Heart left ventricle (tissue), 16 donors: ENCODE data around the gene TOGARAM1. TPM values are rescaled to one million over a fixed set of nuclear protein-coding genes. Genes with fewer than 3 reads are reported as not detected.

Experiments
- ATAC-seq, 4 donors: fragments of 200-7000 bp; cut with Tn5 transposase; one replicate each; pipeline ENCODE4 v1.9.1; 2020 to 2022; ENCODE audit warnings: moderate library complexity in 4 of 4, mild to moderate bottlenecking in 3 of 4, moderate number of reproducible peaks in 1 of 4
- DNase-seq, 5 donors: peaks; one replicate each; pipeline ENCODE4 v3.0.0-alpha.2; 2020
- H3K27ac ChIP-seq, 12 donors: fragments of 200-600 bp; sonication (generic) in 4 of 12; one replicate each; pipeline versions ENCODE4 v1.5.0 to v1.8.0; 2016 to 2022; ENCODE audit warnings: mild to moderate bottlenecking in 2 of 12
- H3K27me3 ChIP-seq, 9 donors: fragments of 200-600 bp; sonication (generic) in 2 of 9; one replicate each; pipeline versions ENCODE4 v1.5.1 to v1.8.0; 2016 to 2022; ENCODE audit warnings: mild to moderate bottlenecking in 3 of 9
- H3K36me3 ChIP-seq, 9 donors: fragments of 200-600 bp; sonication (generic) in 2 of 9; one replicate each; pipeline versions ENCODE4 v1.5.0 to v1.8.0; 2018 to 2022; ENCODE audit warnings: mild to moderate bottlenecking in 2 of 9
- H3K4me1 ChIP-seq, 12 donors: fragments of 200-600 bp; sonication (generic) in 4 of 12; one replicate each; pipeline versions ENCODE4 v1.5.0 to v1.8.0; 2016 to 2022; ENCODE audit warnings: mild to moderate bottlenecking in 3 of 12
- H3K4me3 ChIP-seq, 12 donors: fragments of 200-600 bp; sonication (generic) in 4 of 12; one replicate each; pipeline versions ENCODE4 v1.5.0 to v1.8.0; 2017 to 2022; ENCODE audit warnings: mild to moderate bottlenecking in 9 of 12, moderate library complexity in 4 of 12
- H3K9me3 ChIP-seq, 12 donors: fragments of 200-600 bp; sonication (generic) in 4 of 12; one replicate each; pipeline versions ENCODE4 v1.5.0 to v1.8.0; 2016 to 2022; ENCODE audit warnings: mild to moderate bottlenecking in 1 of 12
- POLR2A ChIP-seq, 2 donors: fragments of 450-650 bp; IDR thresholded peaks; one replicate each; pipeline ENCODE4 v1.6.1; 2017; ENCODE audit warnings: antibody characterized with exemption in 2 of 2, mild to moderate bottlenecking in 2 of 2, moderate library complexity in 2 of 2
- whole genome bisulfite sequencing, 4 donors: extraction: QIAGEN DNeasy Blood & Tissue Kit in 2 of 4; methylation state at CpG; one replicate each; pipeline versions ENCODE4 v1.1.5 to v1.1.7; 2013 to 2018; 5-methylcytosine and 5-hydroxymethylcytosine counted together
- intact Hi-C, 10 donors: fragments of 100-400 bp; cut with DNase I; formaldehyde crosslinking; loops; one replicate each; pipeline versions ENCODE4 v1.11.1 to v1.14.2; 2022
- polyA plus RNA-seq, 2 donors: library from polyadenylated mRNA; stranded (reverse); fragments of 200-250 nt; gene quantifications; one replicate each; pipeline ENCODE4 v1.2.3, GENCODE V29; 2013
- total RNA-seq, 9 donors: library from RNA; depleted of rRNA in 2 of 9; stranded (reverse); fragments of >200 nt in 2 of 9; fragmentation: NEBNext Ultra II Directional in 3 of 9; extraction: Animal tissue kit (Norgen Biotek cat#: 25700) in 3 of 9; gene quantifications; one replicate each; pipeline versions ENCODE4 v1.1.0 to v1.2.4, GENCODE V29; 2016 to 2023
- TF ChIP-seq, protein P1 (sequence below), 12 donors: fragments of 200-600 bp; sonication (generic) in 4 of 12; IDR thresholded peaks; one replicate each; pipeline versions ENCODE4 v1.5.0 to v1.8.0; 2018 to 2022; ENCODE audit warnings: antibody characterized with exemption in 12 of 12, mild to moderate bottlenecking in 5 of 12
- donor health status: ischemic (EF 13 %, LVEDD 7.1; RV severe dilation, severe dysfunction).
- donor health status: healthy with polysubstance abuse.
- donor health status: DM: no; HTN: yes; CAD: no.
- donor health status: DM: no; HTN: no; CAD: no.
- donor health status: ischemic (EF 25% LVEDD 6.9; RV normal size, moderate dysfunction).
- donor health status: ischemic (EF 25% LVEDD 5.7; RV mildly dilated, moderate dysfunction).
- donor health status: healthy.
- donor health status: DM: yes; HTN: yes; CAD: no.
- donor health status: ischemic (EF 35%, LVEDD 5.7; RV mildly dilated, moderate dysfunction).
- donor health status: nonischemic (EF 11% LVEDD 7.7; RV severe dilation, severe dysfunction).
- donor health status: DM: yes; HTN: yes; CAD: no.
- donor health status: PGD.
- donor health status: ischemic (EF 29% LVEDD 5.4; RV normal size, mild dysfunction).
- donor health status: nonischemic (EF 23%, LVEDD 6.1; RV moderate dilation, normal function).

The TOGARAM1 gene
- total and polyA plus RNA-seq, 11 donors, result 2.7 to 24.0 (median 18.4) TPM

DNA sequence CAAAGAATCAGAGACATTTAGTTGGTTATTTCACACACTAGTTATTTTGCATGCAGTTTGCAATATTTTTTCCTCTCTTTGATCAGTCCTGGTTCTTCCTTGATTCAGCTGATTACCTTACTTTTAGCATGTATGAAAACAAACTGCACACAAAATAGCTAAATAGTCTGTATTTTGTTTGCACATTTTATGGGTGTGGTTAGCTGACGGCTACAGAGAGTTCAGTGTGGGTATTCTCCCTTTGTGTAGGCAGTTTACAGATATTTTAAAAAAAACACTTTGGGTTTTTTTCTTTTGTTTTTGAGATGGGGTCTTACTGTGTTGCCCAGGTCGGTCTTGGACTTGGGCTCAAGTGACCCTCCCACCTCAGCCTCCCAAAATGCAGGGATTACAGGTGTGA, 28.5 kb downstream of the TOGARAM1 start:
- WGBS, 4 donors, result 82 to 89% (median 85%) methylated on average over 2 of the region's 2 CpGs

DNA sequence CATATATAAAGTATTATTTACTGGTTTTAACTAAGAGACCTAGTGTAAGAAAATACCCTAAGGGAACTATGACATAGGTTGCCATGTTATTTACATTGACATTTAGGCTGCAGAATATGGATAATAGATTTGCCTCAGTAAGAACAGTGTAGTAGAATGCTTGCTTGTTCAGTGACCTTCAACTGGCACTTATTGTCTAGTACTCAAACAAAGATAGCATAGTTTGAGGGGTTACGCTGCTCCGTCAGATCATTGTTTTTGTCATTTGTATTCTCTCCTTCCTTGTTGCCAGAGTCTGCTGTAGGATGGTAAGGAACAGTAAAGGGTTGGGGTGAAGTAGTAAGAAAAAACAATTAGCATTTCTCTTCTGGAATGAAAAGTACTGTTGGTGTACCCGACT, 33.2 kb downstream of the TOGARAM1 start:
- H3K27ac ChIP-seq, result peak overlapping the region in 4 of 12 donors; percentile 1 to 31 (median 15)
- WGBS, 4 donors, result 52 to 71% (median 66%) methylated on average over 3 of the region's 3 CpGs
- intact Hi-C loops, result no loop called here
- peaks cover 0 to 26% (median 10%) of the 10 kb centered on the region in 9 donors for H3K36me3 ChIP-seq
- no peak overlapping the region for H3K4me3 ChIP-seq
- no peak for DNase-seq
- H3K9me3 ChIP-seq, result no peaks in the 10 kb centered on the region
- H3K27me3 ChIP-seq, result no peaks in the 10 kb centered on the region
- ATAC-seq, result peak; percentile 14 to 66 (median 56)
- TF ChIP-seq, protein P1, sequence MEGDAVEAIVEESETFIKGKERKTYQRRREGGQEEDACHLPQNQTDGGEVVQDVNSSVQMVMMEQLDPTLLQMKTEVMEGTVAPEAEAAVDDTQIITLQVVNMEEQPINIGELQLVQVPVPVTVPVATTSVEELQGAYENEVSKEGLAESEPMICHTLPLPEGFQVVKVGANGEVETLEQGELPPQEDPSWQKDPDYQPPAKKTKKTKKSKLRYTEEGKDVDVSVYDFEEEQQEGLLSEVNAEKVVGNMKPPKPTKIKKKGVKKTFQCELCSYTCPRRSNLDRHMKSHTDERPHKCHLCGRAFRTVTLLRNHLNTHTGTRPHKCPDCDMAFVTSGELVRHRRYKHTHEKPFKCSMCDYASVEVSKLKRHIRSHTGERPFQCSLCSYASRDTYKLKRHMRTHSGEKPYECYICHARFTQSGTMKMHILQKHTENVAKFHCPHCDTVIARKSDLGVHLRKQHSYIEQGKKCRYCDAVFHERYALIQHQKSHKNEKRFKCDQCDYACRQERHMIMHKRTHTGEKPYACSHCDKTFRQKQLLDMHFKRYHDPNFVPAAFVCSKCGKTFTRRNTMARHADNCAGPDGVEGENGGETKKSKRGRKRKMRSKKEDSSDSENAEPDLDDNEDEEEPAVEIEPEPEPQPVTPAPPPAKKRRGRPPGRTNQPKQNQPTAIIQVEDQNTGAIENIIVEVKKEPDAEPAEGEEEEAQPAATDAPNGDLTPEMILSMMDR (IDR thresholded peaks at IDR 0.05), result no peak
- no peak for TF ChIP-seq POLR2A (IDR thresholded peaks at IDR 0.05)
- H3K4me1 ChIP-seq, result peaks cover 0 to 12% (median 2%) of the 10 kb centered on the region in 12 donors

More for the DNA sequence above, 28.5 kb downstream of the TOGARAM1 start:
- ATAC-seq (no peak), DNase-seq (no peak)
- TF ChIP-seq, protein P1 (IDR thresholded peaks at IDR 0.05), result no peak
- no peak for TF ChIP-seq POLR2A (IDR thresholded peaks at IDR 0.05)
- no peaks in the 10 kb centered on the region for H3K9me3 ChIP-seq
- peaks cover 3 to 26% (median 14%) of the 10 kb centered on the region in 12 donors for H3K4me1 ChIP-seq
- H3K27ac ChIP-seq, result no peak overlapping the region
- H3K4me3 ChIP-seq, result no peak overlapping the region
- intact Hi-C loops, result loop anchor here in 2 of 10 donors (2.0 kb wide), 2 partner anchors 14 to 20 kb away; no protein-coding TSS in a partner anchor
- no peaks in the 10 kb centered on the region for H3K27me3 ChIP-seq
- no peaks in the 10 kb centered on the region for H3K36me3 ChIP-seq

DNA sequence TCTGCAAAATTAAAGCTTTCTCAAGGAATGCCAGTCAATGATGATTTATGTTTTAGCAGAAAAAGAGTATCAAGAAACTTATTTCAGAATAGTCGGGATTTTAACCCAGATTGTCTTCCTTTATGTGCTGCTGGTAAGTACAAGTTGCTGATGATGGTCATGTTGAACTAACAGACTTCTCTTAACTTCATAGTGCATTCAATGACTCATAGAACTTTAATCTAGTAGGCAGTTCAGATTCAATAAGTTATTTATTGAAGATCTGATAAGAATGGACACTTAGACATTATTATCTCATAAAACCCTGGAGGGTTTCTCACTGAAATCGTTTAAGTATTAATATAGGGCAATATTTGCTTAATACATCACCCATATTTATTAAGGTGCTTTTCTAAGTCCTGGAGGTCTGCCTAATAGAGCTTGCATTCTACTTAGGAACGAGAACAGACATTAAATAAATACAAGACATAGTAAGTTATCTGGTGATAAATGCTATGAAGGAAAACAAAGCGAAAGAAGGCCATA, 33.8 kb downstream of the TOGARAM1 start:
- ATAC-seq (no peak), DNase-seq (no peak)
- H3K36me3 ChIP-seq, result peaks cover 0 to 32% (median 13%) of the 10 kb centered on the region in 9 donors
- TF ChIP-seq, protein P1 (IDR thresholded peaks at IDR 0.05), result no peak
- TF ChIP-seq POLR2A (IDR thresholded peaks at IDR 0.05), result no peak
- H3K27me3 ChIP-seq, result no peaks in the 10 kb centered on the region
- peaks cover 0 to 9% (median 0%) of the 10 kb centered on the region in 12 donors for H3K4me1 ChIP-seq
- intact Hi-C loops, result no loop called here
- no peaks in the 10 kb centered on the region for H3K9me3 ChIP-seq
- peak overlapping the region in 1 of 12 donors; percentile 2 for H3K27ac ChIP-seq
- no peak overlapping the region for H3K4me3 ChIP-seq
- WGBS, 4 donors, result 81 to 87% (median 84%) methylated on average over 4 of the region's 4 CpGs

DNA sequence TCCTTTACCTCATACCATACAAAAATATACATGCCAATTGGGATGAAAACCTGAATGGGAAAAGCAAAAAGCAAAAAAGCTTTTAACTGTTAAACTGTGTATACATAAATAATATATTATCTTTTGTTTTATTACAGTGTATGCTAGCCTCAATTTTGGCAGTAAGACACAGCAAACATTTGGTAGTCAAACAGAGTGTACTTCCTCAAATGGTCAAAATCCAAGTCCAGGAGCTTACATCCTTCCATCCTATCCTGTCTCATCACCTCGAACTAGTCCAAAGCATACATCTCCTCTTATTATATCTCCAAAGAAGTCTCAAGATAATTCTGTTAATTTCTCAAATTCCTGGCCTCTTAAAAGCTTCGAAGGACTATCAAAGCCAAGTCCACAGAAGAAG, 41.9 kb downstream of the TOGARAM1 start:
- Histone ChIP-seq H3K4me1 (no peaks in the 10 kb centered on the region), H3K36me3 (peaks cover 0 to 82% (median 33%) of the 10 kb centered on the region in 9 donors), H3K27ac (no peak overlapping the region), H3K4me3 (no peak overlapping the region), H3K27me3 (no peaks in the 10 kb centered on the region), H3K9me3 (no peaks in the 10 kb centered on the region)
- DNase-seq (no peak), ATAC-seq (no peak)
- TF ChIP-seq POLR2A (IDR thresholded peaks at IDR 0.05), result no peak
- intact Hi-C loops, result no loop called here
- WGBS, 4 donors, result 81 to 93% (median 88%) methylated on average over 2 of the region's 2 CpGs

DNA sequence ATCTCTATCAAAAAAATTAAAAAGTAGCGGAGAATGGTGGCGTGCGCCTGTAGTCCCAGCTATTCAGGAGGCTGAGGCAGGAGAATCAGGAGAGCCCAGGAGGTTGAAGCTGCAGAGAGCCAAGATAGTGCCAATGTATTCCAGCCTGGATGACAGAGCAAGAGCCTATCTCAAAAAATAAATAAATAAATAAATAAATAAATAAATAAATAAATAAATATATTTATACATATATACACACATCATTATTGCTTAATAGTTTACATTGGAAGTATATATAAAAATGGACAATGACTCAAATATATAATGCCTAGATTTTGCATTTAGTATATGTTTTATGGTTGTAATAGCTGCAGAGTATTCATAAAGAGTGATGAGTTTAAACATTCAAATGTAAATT, 53.1 kb downstream of the TOGARAM1 start:
- H3K9me3 ChIP-seq, result no peaks in the 10 kb centered on the region
- intact Hi-C loops, result no loop called here
- H3K27me3 ChIP-seq, result no peaks in the 10 kb centered on the region
- TF ChIP-seq POLR2A (IDR thresholded peaks at IDR 0.05), result no peak
- TF ChIP-seq, protein P1 (IDR thresholded peaks at IDR 0.05), result no peak
- DNase-seq (no peak), ATAC-seq (no peak)
- 97 to 100% (median 98%) methylated on average over 3 of the region's 3 CpGs for WGBS, 4 donors
- H3K36me3 ChIP-seq, result peaks cover 0 to 84% (median 27%) of the 10 kb centered on the region in 9 donors
- no peak overlapping the region for H3K4me3 ChIP-seq
- no peaks in the 10 kb centered on the region for H3K4me1 ChIP-seq
- no peak overlapping the region for H3K27ac ChIP-seq
